Measurements from ENCODE around the gene PLAAT4. TPM values are rescaled to one million over a fixed set of nuclear protein-coding genes. Genes with fewer than 3 reads are reported as not detected.

PLAAT4 gene
- total RNA-seq, 4 donors from 2014 or later = 18.0 to 40.5 (median 35.9) TPM

- WGBS, 2 donors (ENCODE audit: low coverage in 1 of 2) = 100% methylated on average over 1 of the region's 12 CpGs; no CpG with 5 or more reads in 1 of the 2 donors
- no peaks in the 10 kb centered on the region for H3K36me3 ChIP-seq
- no peaks in the 10 kb centered on the region for H3K9me3 ChIP-seq
- no peak overlapping the region for H3K27ac ChIP-seq
- no peaks in the 10 kb centered on the region for H3K27me3 ChIP-seq
- no peak overlapping the region for H3K4me3 ChIP-seq
- ATAC-seq = no peak
- TF ChIP-seq POLR2AphosphoS5 (IDR thresholded peaks at IDR 0.05) (no peak), CTCF (IDR thresholded peaks at IDR 0.05) (no peak)
- H3K4me1 ChIP-seq = peaks cover 0 to 31% (median 9%) of the 10 kb centered on the region in 3 donors
Observed at GRCh38 chr11:63508745-63509144, 27.9 kb upstream of the PLAAT4 start.

GRCh38 chr11:63510360-63511047 lies 26.1 kb upstream of the PLAAT4 start:
- TF ChIP-seq POLR2A (IDR thresholded peaks at IDR 0.05) = no peak
- no peak for TF ChIP-seq EP300 (IDR thresholded peaks at IDR 0.05)
- TF ChIP-seq POLR2AphosphoS5 (IDR thresholded peaks at IDR 0.05) = no peak
- no peak for TF ChIP-seq CTCF (IDR thresholded peaks at IDR 0.05)
- Histone ChIP-seq H3K27me3 (no peaks in the 10 kb centered on the region), H3K9me3 (no peaks in the 10 kb centered on the region), H3K27ac (peak overlapping the region in 1 of 4 donors; percentile 43), H3K4me1 (peaks cover 0 to 19% (median 6%) of the 10 kb centered on the region in 3 donors), H3K36me3 (no peaks in the 10 kb centered on the region), H3K4me3 (no peak overlapping the region)
- ATAC-seq = peak; percentile 71
- 87 to 90% methylated on average over 2 to 3 of the region's 7 CpGs for WGBS, 2 donors (ENCODE audit: low coverage in 1 of 2)

DNA sequence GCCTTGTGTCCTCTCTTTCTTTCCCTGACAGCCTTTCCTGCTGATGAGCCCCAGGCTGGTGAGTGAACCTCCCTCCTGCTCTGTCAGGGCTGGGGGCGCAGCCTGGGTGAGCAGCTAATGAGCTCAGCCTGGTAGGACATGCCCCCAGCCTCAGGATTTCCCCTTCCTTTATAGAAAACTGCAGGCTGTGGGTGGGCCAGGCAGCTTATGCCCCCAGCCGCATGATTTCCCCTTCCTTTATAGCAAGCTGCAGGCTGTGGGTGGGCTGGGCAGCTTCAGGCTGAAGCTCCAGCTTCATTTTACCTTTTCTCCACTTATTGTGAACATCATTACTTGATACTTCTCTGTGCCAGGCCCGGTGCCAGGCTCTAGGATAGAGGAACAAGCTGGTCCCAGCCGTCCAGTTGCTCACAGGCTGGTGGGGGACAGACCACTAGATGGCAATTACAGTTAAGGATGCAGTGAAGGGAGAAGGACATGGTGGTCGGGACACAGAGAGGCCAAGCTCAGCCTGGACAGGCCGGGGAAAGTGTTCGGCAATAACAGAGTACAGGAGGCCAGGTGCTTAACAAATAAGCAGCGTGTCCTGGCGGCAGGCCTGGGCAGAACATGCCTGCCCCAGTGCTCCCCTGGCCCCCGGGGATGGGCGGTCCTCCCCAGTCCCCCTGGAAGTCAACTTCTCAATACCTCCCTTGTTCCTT lies 25.4 kb upstream of the PLAAT4 start:
- 80 to 87% methylated on average over 1 to 8 of the region's 11 CpGs for WGBS, 2 donors (ENCODE audit: low coverage in 1 of 2)
- Histone ChIP-seq H3K27me3 (no peaks in the 10 kb centered on the region), H3K9me3 (no peaks in the 10 kb centered on the region), H3K27ac (no peak overlapping the region), H3K4me1 (peaks cover 0 to 14% (median 6%) of the 10 kb centered on the region in 3 donors), H3K4me3 (no peak overlapping the region), H3K36me3 (no peaks in the 10 kb centered on the region)
- ATAC-seq = no peak
- TF ChIP-seq POLR2AphosphoS5 (IDR thresholded peaks at IDR 0.05) (no peak), CTCF (IDR thresholded peaks at IDR 0.05) (no peak), EP300 (IDR thresholded peaks at IDR 0.05) (no peak), POLR2A (IDR thresholded peaks at IDR 0.05) (no peak)

DNA sequence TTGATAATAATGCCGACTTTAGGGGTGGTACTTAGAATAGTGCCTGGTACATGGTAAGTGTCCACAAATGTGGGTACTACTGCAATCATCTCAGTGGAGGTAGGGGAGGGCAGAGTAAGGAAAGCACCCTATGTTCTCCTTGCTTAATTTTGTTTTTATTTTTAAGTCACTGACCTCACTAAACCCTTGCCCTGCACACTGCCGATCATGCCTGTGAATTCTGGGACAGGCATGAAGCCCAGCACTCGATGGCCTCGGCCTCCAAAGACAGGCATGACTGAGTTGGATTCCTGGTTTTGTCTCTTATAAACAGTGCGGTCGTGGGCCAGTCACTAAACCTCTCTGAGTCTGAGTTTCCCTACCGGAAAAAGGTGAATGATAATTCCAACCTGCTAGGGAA lies 23.8 kb upstream of the PLAAT4 start:
- ATAC-seq = no peak
- 92 to 100% methylated on average over 2 to 3 of the region's 7 CpGs for WGBS, 2 donors (ENCODE audit: low coverage in 1 of 2)
- no peak for TF ChIP-seq EP300 (IDR thresholded peaks at IDR 0.05)
- no peak for TF ChIP-seq CTCF (IDR thresholded peaks at IDR 0.05)
- TF ChIP-seq POLR2A (IDR thresholded peaks at IDR 0.05) = no peak
- TF ChIP-seq POLR2AphosphoS5 (IDR thresholded peaks at IDR 0.05) = no peak
- H3K9me3 ChIP-seq = no peaks in the 10 kb centered on the region
- no peak overlapping the region for H3K4me3 ChIP-seq
- no peaks in the 10 kb centered on the region for H3K27me3 ChIP-seq
- H3K36me3 ChIP-seq = no peaks in the 10 kb centered on the region
- H3K27ac ChIP-seq = no peak overlapping the region
- H3K4me1 ChIP-seq = peaks cover 0 to 14% (median 6%) of the 10 kb centered on the region in 3 donors

- 100% methylated on average over 1 of the region's 6 CpGs; no CpG with 5 or more reads in 1 of the 2 donors for WGBS, 2 donors (ENCODE audit: low coverage in 1 of 2)
- Histone ChIP-seq H3K36me3 (no peaks in the 10 kb centered on the region), H3K27me3 (no peaks in the 10 kb centered on the region), H3K9me3 (no peaks in the 10 kb centered on the region), H3K4me3 (no peak overlapping the region), H3K4me1 (peaks cover 0 to 1% (median 0%) of the 10 kb centered on the region in 3 donors), H3K27ac (no peak overlapping the region)
- no peak for ATAC-seq
- TF ChIP-seq CTCF (IDR thresholded peaks at IDR 0.05) (no peak), EP300 (IDR thresholded peaks at IDR 0.05) (no peak), POLR2A (IDR thresholded peaks at IDR 0.05) (no peak), POLR2AphosphoS5 (IDR thresholded peaks at IDR 0.05) (no peak)
Observed at GRCh38 chr11:63516109-63516508, 20.5 kb upstream of the PLAAT4 start.

Data from gastroesophageal sphincter (tissue), 4 donors.